ENCODE measurements around the gene CFAP58. TPM values are rescaled to one million over a fixed set of nuclear protein-coding genes. Genes with fewer than 3 reads are reported as not detected.

The CFAP58 gene
- total and polyA plus RNA-seq, 2 of the 13 experiments (the other 11 are each of a cell fraction or from before 2014, with no cell fraction given): 0.03 TPM; not detected in 1

GRCh38 chr10:104433669-104434068 lies 80.0 kb downstream of the CFAP58 start:
- ATAC-seq (no peak), FAIRE-seq (no peak), DNase-seq (ENCODE audit: low spot score) (no peak)
- peak; percentile 59 to 66 for TF ChIP-seq MAFK (conservative IDR thresholded peaks at IDR 0.05 in 1 of 2, IDR thresholded peaks at IDR 0.05 in 1 of 2; ENCODE audit: low read length in 2 of 2)
- peak; percentile 42; the same call in 1 of the 2 replicates for TF ChIP-seq MAFF (IDR thresholded peaks at IDR 0.05; ENCODE audit: low read depth, low read length)
- no peak for TF ChIP-seq ZBTB14 (CRISPR knock-in tag; IDR thresholded peaks at IDR 0.05)
- no peak for TF ChIP-seq IRF1 (CRISPR knock-in tag; IDR thresholded peaks at IDR 0.05; ENCODE audit: low read depth)
- TF ChIP-seq NCOA5 (CRISPR knock-in tag; IDR thresholded peaks at IDR 0.05): no peak
- BruUV-seq (replicated peaks): no TSS peak
- 2% methylated on average over 3 of the region's 3 CpGs for WGBS (ENCODE audit: low lambda C conversion rate)
- POLR2A ChIA-PET: no interaction called here
- Histone ChIP-seq H3K27me3 (ENCODE audit: control insufficient read depth in 1 of 2, insufficient read depth in 2 of 2, low read length in 2 of 2) (peaks cover 0 to 11% of the 10 kb centered on the region in 2 experiments; a peak in 1 of 5 replicates), H3K36me3 (replicated peaks in 1 of 2; ENCODE audit: control insufficient read depth in 1 of 2, insufficient read depth in 2 of 2, low read length in 2 of 2) (no peaks in the 10 kb centered on the region), H3K4me1 (ENCODE audit: insufficient read depth, low read length) (no peaks in the 10 kb centered on the region), H3K27ac (ENCODE audit: extremely low read length, insufficient read depth, low read length) (no peak overlapping the region), H3K79me2 (ENCODE audit: insufficient read depth, low read length) (no peaks in the 10 kb centered on the region), H4K20me1 (ENCODE audit: insufficient read depth, low read length) (no peaks in the 10 kb centered on the region), H3K9ac (ENCODE audit: insufficient read depth, low read depth, low read length) (no peak overlapping the region), H3K4me3 (replicated peaks in 1 of 3; ENCODE audit: insufficient read depth in 1 of 3, low read depth in 2 of 3, low read length in 3 of 3) (no peak overlapping the region), H3K4me2 (ENCODE audit: low read depth, low read length) (no peak overlapping the region), H2AFZ (ENCODE audit: low read length) (no peak overlapping the region), H3K9me3 (ENCODE audit: low read length) (no peaks in the 10 kb centered on the region)
- CTCF ChIA-PET (ENCODE audit: low intra/inter-chr PET ratio, low total read pairs): no interaction called here
- in situ Hi-C loops (cut with HindIII; ENCODE audit: extremely low pct_ligation_motif_present, low pct_unique_long_range_greater_than_20kb) (no loop called here), intact Hi-C loops (cut with micrococcal nuclease; ENCODE audit: unreplicated experiment) (no loop called here)

- ChIA-PET CTCF (ENCODE audit: low intra/inter-chr PET ratio, low total read pairs) (no interaction called here), POLR2A (no interaction called here)
- no peak for TF ChIP-seq ZNF468 (CRISPR knock-in tag; IDR thresholded peaks at IDR 0.05)
- no peak for TF ChIP-seq SMAD1 (CRISPR knock-in tag; IDR thresholded peaks at IDR 0.05; ENCODE audit: borderline replicate concordance, low read depth)
- no peak for TF ChIP-seq STAT5B (CRISPR knock-in tag; IDR thresholded peaks at IDR 0.05)
- no peak for TF ChIP-seq TEF (CRISPR knock-in tag; IDR thresholded peaks at IDR 0.05)
- no peak for TF ChIP-seq DZIP1 (CRISPR knock-in tag; IDR thresholded peaks at IDR 0.05)
- no peak for TF ChIP-seq ZNF484 (CRISPR knock-in tag; IDR thresholded peaks at IDR 0.05; ENCODE audit: borderline replicate concordance, low read depth)
Observed at GRCh38 chr10:104434601-104435000, 81.0 kb downstream of the CFAP58 start.

More at GRCh38 chr10:104434601-104435000, 81.0 kb downstream of the CFAP58 start:
- no peak overlapping the region for H2AFZ ChIP-seq (ENCODE audit: low read length)
- H3K9me3 ChIP-seq (ENCODE audit: low read length): no peaks in the 10 kb centered on the region
- H3K9ac ChIP-seq (ENCODE audit: insufficient read depth, low read depth, low read length): no peak overlapping the region
- peaks cover 0 to 7% of the 10 kb centered on the region in 2 experiments; a peak in 1 of 5 replicates for H3K27me3 ChIP-seq (ENCODE audit: control insufficient read depth in 1 of 2, insufficient read depth in 2 of 2, low read length in 2 of 2)
- DNase-seq (ENCODE audit: low spot score) (no peak), FAIRE-seq (no peak), ATAC-seq (no peak)
- BruUV-seq (replicated peaks): no TSS peak
- 0% methylated on average over 1 of the region's 1 CpG for WGBS (ENCODE audit: low lambda C conversion rate)
- H3K4me2 ChIP-seq (ENCODE audit: low read depth, low read length): no peak overlapping the region
- no peaks in the 10 kb centered on the region for H4K20me1 ChIP-seq (ENCODE audit: insufficient read depth, low read length)
- no peaks in the 10 kb centered on the region for H3K36me3 ChIP-seq (replicated peaks in 1 of 2; ENCODE audit: control insufficient read depth in 1 of 2, insufficient read depth in 2 of 2, low read length in 2 of 2)
- no peak overlapping the region for H3K4me3 ChIP-seq (replicated peaks in 1 of 3; ENCODE audit: insufficient read depth in 1 of 3, low read depth in 2 of 3, low read length in 3 of 3)
- intact Hi-C loops (cut with micrococcal nuclease; ENCODE audit: unreplicated experiment): no loop called here
- no peaks in the 10 kb centered on the region for H3K79me2 ChIP-seq (ENCODE audit: insufficient read depth, low read length)
- H3K27ac ChIP-seq (ENCODE audit: extremely low read length, insufficient read depth, low read length): no peak overlapping the region
- in situ Hi-C loops (cut with HindIII; ENCODE audit: extremely low pct_ligation_motif_present, low pct_unique_long_range_greater_than_20kb): no loop called here
- H3K4me1 ChIP-seq (ENCODE audit: insufficient read depth, low read length): no peaks in the 10 kb centered on the region
